HEK293 (cell line): ENCODE results near the gene HIGD2A.

ENCODE experiments used
- EGR2 ChIP-seq: fragments of 450-650 bp; formaldehyde crosslinking; IDR thresholded peaks from 2 replicates; pipeline ENCODE4 v1.5.1; 2016; ENCODE audit warnings: low read depth, missing biosample characterization, missing genetic modification characterization
- GFI1B ChIP-seq: fragments of 450-650 bp; formaldehyde crosslinking; IDR thresholded peaks from 2 replicates; pipeline ENCODE4 v1.5.1; 2016; ENCODE audit warnings: missing biosample characterization, missing genetic modification characterization
- GLI4 ChIP-seq: fragments of 450-650 bp; formaldehyde crosslinking; IDR thresholded peaks from 2 replicates; pipeline ENCODE4 v1.5.1; 2016; ENCODE audit warnings: missing biosample characterization, missing genetic modification characterization
- HOXA7 ChIP-seq: sonication (generic); formaldehyde crosslinking; IDR thresholded peaks from 2 replicates; pipeline ENCODE4 v1.8.1; 2022; ENCODE audit warnings: missing genetic modification reagents, borderline replicate concordance
- KLF7 ChIP-seq: fragments of 450-650 bp; formaldehyde crosslinking; IDR thresholded peaks from 2 replicates; pipeline ENCODE4 v1.5.1; 2016; ENCODE audit warnings: missing biosample characterization, missing genetic modification characterization, borderline replicate concordance
- TRIM28 ChIP-seq: IDR thresholded peaks from 2 replicates; pipeline ENCODE4 v1.6.1; 2011; ENCODE audit warnings: low read length, control low read depth, borderline replicate concordance
- TSHZ1 ChIP-seq: fragments of 450-650 bp; formaldehyde crosslinking; IDR thresholded peaks from 2 replicates; pipeline ENCODE4 v1.5.1; 2016; ENCODE audit warnings: missing biosample characterization, missing genetic modification characterization, borderline replicate concordance
- YY1 ChIP-seq: fragments of 450-650 bp; formaldehyde crosslinking; IDR thresholded peaks from 2 replicates; pipeline ENCODE4 v1.5.1; 2018; ENCODE audit warnings: missing biosample characterization, missing genetic modification characterization
- ZBTB21 ChIP-seq: fragments of 450-650 bp; formaldehyde crosslinking; IDR thresholded peaks from 2 replicates; pipeline ENCODE4 v1.5.1; 2017; ENCODE audit warnings: missing biosample characterization, missing genetic modification characterization
- ZBTB48 ChIP-seq: fragments of 450-650 bp; formaldehyde crosslinking; IDR thresholded peaks from 2 replicates; pipeline ENCODE4 v1.5.1; 2016; ENCODE audit warnings: missing biosample characterization, missing genetic modification characterization
- ZEB2 ChIP-seq: fragments of 450-650 bp; formaldehyde crosslinking; IDR thresholded peaks from 2 replicates; pipeline ENCODE4 v1.5.1; 2016; ENCODE audit warnings: missing biosample characterization, missing genetic modification characterization
- ZFP41 ChIP-seq: fragments of 450-650 bp; formaldehyde crosslinking; IDR thresholded peaks from 2 replicates; pipeline ENCODE4 v1.5.1; 2016; ENCODE audit warnings: missing biosample characterization, missing genetic modification characterization, borderline replicate concordance
- ZNF114 ChIP-seq: fragments of 450-650 bp; formaldehyde crosslinking; IDR thresholded peaks from 2 replicates; pipeline ENCODE4 v1.5.0; 2017; ENCODE audit warnings: missing biosample characterization, missing genetic modification characterization
- ZNF132 ChIP-seq: fragments of 450-650 bp; formaldehyde crosslinking; IDR thresholded peaks from 2 replicates; pipeline ENCODE4 v1.5.1; 2017; ENCODE audit warnings: missing biosample characterization, missing genetic modification characterization, borderline replicate concordance
- ZNF148 ChIP-seq: fragments of 450-650 bp; formaldehyde crosslinking; IDR thresholded peaks from 2 replicates; pipeline ENCODE4 v1.5.0; 2017; ENCODE audit warnings: missing biosample characterization, missing genetic modification characterization, borderline replicate concordance
- ZNF184 ChIP-seq: fragments of 450-650 bp; IDR thresholded peaks from 2 replicates; pipeline ENCODE4 v1.5.1; 2018; ENCODE audit warnings: missing biosample characterization, mild to moderate bottlenecking, missing genetic modification characterization
- ZNF223 ChIP-seq: fragments of 450-650 bp; formaldehyde crosslinking; IDR thresholded peaks from 2 replicates; pipeline ENCODE4 v1.5.1; 2016; ENCODE audit warnings: missing biosample characterization, missing genetic modification characterization
- ZNF311 ChIP-seq: fragments of 450-650 bp; formaldehyde crosslinking; IDR thresholded peaks from 2 replicates; pipeline ENCODE4 v1.5.1; 2017; ENCODE audit warnings: missing biosample characterization, missing genetic modification characterization, borderline replicate concordance
- ZNF341 ChIP-seq: fragments of 450-650 bp; formaldehyde crosslinking; IDR thresholded peaks from 2 replicates; pipeline ENCODE4; 2016; ENCODE audit warnings: low read depth, missing biosample characterization, missing genetic modification characterization
- ZNF449 ChIP-seq: fragments of 450-650 bp; formaldehyde crosslinking; IDR thresholded peaks from 2 replicates; pipeline ENCODE4 v1.5.1; 2017; ENCODE audit warnings: missing biosample characterization, mild to moderate bottlenecking, missing genetic modification characterization, moderate library complexity
- ZNF544 ChIP-seq: fragments of 450-650 bp; formaldehyde crosslinking; IDR thresholded peaks from 2 replicates; pipeline ENCODE4 v1.5.0; 2017; ENCODE audit warnings: missing biosample characterization, missing genetic modification characterization
- ZNF548 ChIP-seq: fragments of 450-650 bp; formaldehyde crosslinking; IDR thresholded peaks from 2 replicates; pipeline ENCODE4 v1.5.1; 2016; ENCODE audit warnings: missing biosample characterization, missing genetic modification characterization
- ZNF549 ChIP-seq: fragments of 450-650 bp; IDR thresholded peaks from 2 replicates; pipeline ENCODE4 v1.5.1; 2018; ENCODE audit warnings: missing biosample characterization, missing genetic modification characterization, mild to moderate bottlenecking, inconsistent platforms, moderate library complexity
- ZNF561 ChIP-seq: fragments of 450-650 bp; IDR thresholded peaks from 2 replicates; pipeline ENCODE4 v1.5.1; 2018; ENCODE audit warnings: missing biosample characterization, missing genetic modification characterization, borderline replicate concordance
- ZNF626 ChIP-seq: fragments of 450-650 bp; sonication (Bioruptor Pico); formaldehyde crosslinking; IDR thresholded peaks from 2 replicates; pipeline ENCODE4 v1.5.1; 2018; ENCODE audit warnings: missing biosample characterization, missing genetic modification characterization, inconsistent platforms
- ZNF707 ChIP-seq: fragments of 450-650 bp; formaldehyde crosslinking; IDR thresholded peaks from 2 replicates; pipeline ENCODE4 v1.5.1; 2016; ENCODE audit warnings: missing biosample characterization, missing genetic modification characterization
- ZNF777 ChIP-seq: fragments of 450-650 bp; formaldehyde crosslinking; IDR thresholded peaks from 2 replicates; pipeline ENCODE4 v1.5.1; 2017; ENCODE audit warnings: missing biosample characterization, missing genetic modification characterization, borderline replicate concordance
- ZNF837 ChIP-seq: fragments of 450-650 bp; formaldehyde crosslinking; IDR thresholded peaks from 2 replicates; pipeline ENCODE4 v1.5.1; 2016; ENCODE audit warnings: missing biosample characterization, missing genetic modification characterization
- TF ChIP-seq, protein P1 (sequence below): fragments of 450-650 bp; formaldehyde crosslinking; IDR thresholded peaks from 2 replicates; pipeline ENCODE4 v1.5.1; 2016; ENCODE audit warnings: missing biosample characterization, missing genetic modification characterization
- TF ChIP-seq, protein P2 (sequence below): fragments of 450-650 bp; formaldehyde crosslinking; IDR thresholded peaks from 2 replicates; pipeline ENCODE4 v1.5.1; 2017; ENCODE audit warnings: missing biosample characterization, missing genetic modification characterization

Gene HIGD2A

GRCh38 chr5:176361437-176362232 lies 26.9 kb upstream of the HIGD2A start, which contains the start of gene KIAA1191 (continued):
- TF ChIP-seq, protein P1, sequence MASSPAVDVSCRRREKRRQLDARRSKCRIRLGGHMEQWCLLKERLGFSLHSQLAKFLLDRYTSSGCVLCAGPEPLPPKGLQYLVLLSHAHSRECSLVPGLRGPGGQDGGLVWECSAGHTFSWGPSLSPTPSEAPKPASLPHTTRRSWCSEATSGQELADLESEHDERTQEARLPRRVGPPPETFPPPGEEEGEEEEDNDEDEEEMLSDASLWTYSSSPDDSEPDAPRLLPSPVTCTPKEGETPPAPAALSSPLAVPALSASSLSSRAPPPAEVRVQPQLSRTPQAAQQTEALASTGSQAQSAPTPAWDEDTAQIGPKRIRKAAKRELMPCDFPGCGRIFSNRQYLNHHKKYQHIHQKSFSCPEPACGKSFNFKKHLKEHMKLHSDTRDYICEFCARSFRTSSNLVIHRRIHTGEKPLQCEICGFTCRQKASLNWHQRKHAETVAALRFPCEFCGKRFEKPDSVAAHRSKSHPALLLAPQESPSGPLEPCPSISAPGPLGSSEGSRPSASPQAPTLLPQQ (tag by site-specific recombination) = peak; percentile 85
- TF ChIP-seq ZBTB21 (tag by site-specific recombination) (no peak), ZNF311 (tag by site-specific recombination) (no peak), ZNF548 (tag by site-specific recombination) (no peak), KLF7 (tag by site-specific recombination) (no peak; the same call in 1 of the 2 replicates), ZNF549 (tag by site-specific recombination) (no peak), ZNF341 (tag by site-specific recombination) (peak; percentile 54), EGR2 (tag by site-specific recombination) (peak; percentile 45), YY1 (tag by site-specific recombination) (peak; percentile 56; the same call in 1 of the 2 replicates), ZNF184 (tag by site-specific recombination) (no peak), TRIM28 (0 out of 2 replicates have a peak, but pooled peaks have one; percentile 57), GLI4 (tag by site-specific recombination) (no peak), ZFP41 (no peak), ZEB2 (peak; percentile 72), ZBTB48 (peak; percentile 61), ZNF777 (no peak), ZNF626 (no peak), ZNF223 (tag by site-specific recombination) (no peak), ZNF114 (tag by site-specific recombination) (no peak), ZNF449 (tag by site-specific recombination) (no peak), GFI1B (no peak), ZNF544 (no peak), ZNF561 (no peak; the same call in 1 of the 2 replicates), HOXA7 (CRISPR knock-in tag) (no peak), ZNF707 (tag by site-specific recombination) (no peak), TSHZ1 (no peak), ZNF837 (no peak), ZNF132 (tag by site-specific recombination) (no peak), ZNF148 (tag by site-specific recombination) (no peak)
- TF ChIP-seq, protein P2, sequence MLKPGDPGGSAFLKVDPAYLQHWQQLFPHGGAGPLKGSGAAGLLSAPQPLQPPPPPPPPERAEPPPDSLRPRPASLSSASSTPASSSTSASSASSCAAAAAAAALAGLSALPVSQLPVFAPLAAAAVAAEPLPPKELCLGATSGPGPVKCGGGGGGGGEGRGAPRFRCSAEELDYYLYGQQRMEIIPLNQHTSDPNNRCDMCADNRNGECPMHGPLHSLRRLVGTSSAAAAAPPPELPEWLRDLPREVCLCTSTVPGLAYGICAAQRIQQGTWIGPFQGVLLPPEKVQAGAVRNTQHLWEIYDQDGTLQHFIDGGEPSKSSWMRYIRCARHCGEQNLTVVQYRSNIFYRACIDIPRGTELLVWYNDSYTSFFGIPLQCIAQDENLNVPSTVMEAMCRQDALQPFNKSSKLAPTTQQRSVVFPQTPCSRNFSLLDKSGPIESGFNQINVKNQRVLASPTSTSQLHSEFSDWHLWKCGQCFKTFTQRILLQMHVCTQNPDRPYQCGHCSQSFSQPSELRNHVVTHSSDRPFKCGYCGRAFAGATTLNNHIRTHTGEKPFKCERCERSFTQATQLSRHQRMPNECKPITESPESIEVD (tag by site-specific recombination) = no peak
